ENCODE results near the gene SLC35G6.

The SLC35G6 gene

DNA sequence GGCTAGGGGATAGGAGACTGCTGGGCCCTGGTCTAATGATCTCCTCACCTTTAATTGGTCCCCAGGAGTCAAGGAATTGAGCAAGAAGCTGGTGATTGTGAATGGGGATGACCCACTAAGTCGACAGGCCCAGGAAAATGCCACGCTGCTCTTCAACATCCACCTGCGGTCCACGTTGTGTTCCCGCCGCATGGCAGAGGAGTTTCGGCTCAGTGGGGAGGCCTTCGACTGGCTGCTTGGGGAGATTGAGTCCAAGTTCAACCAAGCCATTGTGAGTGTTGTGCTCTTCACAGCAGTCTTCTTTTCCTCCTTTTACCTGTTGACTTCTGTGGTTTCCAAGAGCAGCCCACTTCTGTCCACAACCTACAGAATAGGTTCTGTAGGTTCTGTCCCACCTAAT is 22.3 kb downstream of the SLC35G6 start:
- H3K27ac ChIP-seq: no peak overlapping the region
- TF ChIP-seq, protein P1, sequence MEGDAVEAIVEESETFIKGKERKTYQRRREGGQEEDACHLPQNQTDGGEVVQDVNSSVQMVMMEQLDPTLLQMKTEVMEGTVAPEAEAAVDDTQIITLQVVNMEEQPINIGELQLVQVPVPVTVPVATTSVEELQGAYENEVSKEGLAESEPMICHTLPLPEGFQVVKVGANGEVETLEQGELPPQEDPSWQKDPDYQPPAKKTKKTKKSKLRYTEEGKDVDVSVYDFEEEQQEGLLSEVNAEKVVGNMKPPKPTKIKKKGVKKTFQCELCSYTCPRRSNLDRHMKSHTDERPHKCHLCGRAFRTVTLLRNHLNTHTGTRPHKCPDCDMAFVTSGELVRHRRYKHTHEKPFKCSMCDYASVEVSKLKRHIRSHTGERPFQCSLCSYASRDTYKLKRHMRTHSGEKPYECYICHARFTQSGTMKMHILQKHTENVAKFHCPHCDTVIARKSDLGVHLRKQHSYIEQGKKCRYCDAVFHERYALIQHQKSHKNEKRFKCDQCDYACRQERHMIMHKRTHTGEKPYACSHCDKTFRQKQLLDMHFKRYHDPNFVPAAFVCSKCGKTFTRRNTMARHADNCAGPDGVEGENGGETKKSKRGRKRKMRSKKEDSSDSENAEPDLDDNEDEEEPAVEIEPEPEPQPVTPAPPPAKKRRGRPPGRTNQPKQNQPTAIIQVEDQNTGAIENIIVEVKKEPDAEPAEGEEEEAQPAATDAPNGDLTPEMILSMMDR (conservative IDR thresholded peaks at IDR 0.05): no peak
- TF ChIP-seq ZFX (IDR thresholded peaks at IDR 0.05): no peak

DNA sequence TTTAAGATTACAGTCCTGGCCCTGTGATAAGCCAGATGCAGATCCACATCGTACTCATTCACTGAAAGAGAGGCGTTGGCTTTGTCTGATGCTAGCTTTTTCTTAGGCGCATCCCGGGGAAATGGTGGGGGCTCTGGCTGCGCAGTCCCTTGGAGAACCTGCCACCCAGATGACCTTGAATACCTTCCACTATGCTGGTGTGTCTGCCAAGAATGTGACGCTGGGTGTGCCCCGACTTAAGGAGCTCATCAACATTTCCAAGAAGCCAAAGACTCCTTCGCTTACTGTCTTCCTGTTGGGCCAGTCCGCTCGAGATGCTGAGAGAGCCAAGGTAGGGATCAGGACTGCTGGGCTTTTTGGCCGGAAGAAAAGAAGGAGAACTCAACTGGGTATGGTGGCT is 26.9 kb downstream of the SLC35G6 start:
- no peak overlapping the region for H3K27ac ChIP-seq
- no peak for TF ChIP-seq ZFX (IDR thresholded peaks at IDR 0.05)
- TF ChIP-seq, protein P1 (conservative IDR thresholded peaks at IDR 0.05): no peak

DNA sequence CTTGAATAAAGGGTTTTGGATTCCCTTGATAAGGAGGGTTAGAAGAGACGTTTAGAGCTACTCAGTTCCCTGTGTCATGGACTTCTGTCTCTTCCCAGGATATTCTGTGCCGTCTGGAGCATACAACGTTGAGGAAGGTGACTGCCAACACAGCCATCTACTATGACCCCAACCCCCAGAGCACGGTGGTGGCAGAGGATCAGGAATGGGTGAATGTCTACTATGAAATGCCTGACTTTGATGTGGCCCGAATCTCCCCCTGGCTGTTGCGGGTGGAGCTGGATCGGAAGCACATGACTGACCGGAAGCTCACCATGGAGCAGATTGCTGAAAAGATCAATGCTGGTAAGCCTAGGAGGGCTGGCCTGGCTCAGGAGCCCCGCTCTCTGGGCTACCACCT is 27.6 kb downstream of the SLC35G6 start:
- TF ChIP-seq, protein P1 (conservative IDR thresholded peaks at IDR 0.05): no peak
- no peak for TF ChIP-seq ZFX (IDR thresholded peaks at IDR 0.05)
- H3K27ac ChIP-seq: no peak overlapping the region

DNA sequence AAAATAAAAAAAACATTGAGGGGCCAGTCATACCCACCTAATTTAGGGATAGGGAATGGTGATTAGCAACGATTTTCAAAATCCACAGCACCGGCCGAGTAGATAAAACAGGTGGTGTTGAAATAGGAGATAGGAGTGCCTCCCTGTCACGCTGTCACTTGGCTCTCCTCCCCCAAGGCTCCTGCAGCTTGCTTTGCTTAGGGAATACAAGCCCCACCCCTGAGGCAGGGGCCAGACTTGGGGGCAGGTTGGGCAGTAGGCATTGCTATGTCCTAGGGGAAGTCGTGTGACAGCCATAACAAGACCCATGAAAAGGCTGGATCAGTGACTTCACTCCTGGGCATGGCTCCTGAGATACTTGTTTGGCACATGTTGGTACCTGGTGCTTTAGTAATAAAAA is 28.7 kb downstream of the SLC35G6 start:
- H3K27ac ChIP-seq: no peak overlapping the region
- TF ChIP-seq, protein P1 (conservative IDR thresholded peaks at IDR 0.05): no peak
- no peak for TF ChIP-seq ZFX (IDR thresholded peaks at IDR 0.05)

DNA sequence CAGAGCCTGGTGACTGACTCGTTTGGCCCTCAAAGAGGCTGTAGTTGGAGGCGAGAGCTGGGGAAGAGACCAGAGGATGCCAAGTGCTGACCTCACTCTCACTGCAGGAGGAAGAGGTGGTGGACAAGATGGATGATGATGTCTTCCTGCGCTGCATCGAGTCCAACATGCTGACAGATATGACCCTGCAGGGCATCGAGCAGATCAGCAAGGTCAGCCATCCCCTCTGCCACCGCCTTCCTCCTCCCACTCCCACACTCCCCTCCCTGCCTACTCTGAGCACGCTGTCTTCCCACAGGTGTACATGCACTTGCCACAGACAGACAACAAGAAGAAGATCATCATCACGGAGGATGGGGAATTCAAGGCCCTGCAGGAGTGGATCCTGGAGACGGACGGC is 29.9 kb downstream of the SLC35G6 start:
- no peak overlapping the region for H3K27ac ChIP-seq
- TF ChIP-seq, protein P1 (conservative IDR thresholded peaks at IDR 0.05): no peak
- no peak for TF ChIP-seq ZFX (IDR thresholded peaks at IDR 0.05)

DNA sequence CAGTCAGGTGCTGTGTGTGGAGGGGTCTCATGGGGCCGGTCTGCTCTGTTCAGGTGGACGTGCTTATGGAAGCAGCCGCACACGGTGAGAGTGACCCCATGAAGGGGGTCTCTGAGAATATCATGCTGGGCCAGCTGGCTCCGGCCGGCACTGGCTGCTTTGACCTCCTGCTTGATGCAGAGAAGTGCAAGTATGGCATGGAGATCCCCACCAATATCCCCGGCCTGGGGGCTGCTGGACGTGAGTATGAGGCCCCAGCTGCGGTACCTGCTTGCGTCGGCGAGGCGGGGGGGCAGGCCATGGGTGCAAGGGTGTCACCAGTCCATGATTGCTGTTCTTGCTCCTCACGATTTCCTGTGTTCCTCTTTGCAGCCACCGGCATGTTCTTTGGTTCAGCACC is 30.9 kb downstream of the SLC35G6 start:
- TF ChIP-seq, protein P1 (conservative IDR thresholded peaks at IDR 0.05): no peak
- no peak for TF ChIP-seq ZFX (IDR thresholded peaks at IDR 0.05)
- H3K27ac ChIP-seq: no peak overlapping the region

DNA sequence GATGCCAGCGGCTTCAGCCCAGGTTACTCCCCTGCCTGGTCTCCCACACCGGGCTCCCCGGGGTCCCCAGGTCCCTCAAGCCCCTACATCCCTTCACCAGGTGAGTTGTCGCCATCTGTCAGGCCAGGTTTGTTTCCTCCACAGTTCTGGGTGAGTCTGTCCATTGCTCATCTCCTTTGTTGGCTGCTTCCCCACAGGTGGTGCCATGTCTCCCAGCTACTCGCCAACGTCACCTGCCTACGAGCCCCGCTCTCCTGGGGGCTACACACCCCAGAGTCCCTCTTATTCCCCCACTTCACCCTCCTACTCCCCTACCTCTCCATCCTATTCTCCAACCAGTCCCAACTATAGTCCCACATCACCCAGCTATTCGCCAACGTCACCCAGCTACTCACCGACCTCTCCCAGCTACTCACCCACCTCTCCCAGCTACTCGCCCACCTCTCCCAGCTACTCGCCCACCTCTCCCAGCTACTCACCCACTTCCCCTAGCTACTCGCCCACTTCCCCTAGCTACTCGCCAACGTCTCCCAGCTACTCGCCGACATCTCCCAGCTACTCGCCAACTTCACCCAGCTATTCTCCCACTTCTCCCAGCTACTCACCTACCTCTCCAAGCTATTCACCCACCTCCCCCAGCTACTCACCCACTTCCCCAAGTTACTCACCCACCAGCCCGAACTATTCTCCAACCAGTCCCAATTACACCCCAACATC is 31.7 kb downstream of the SLC35G6 start:
- no peak for TF ChIP-seq ZFX (IDR thresholded peaks at IDR 0.05)
- no peak overlapping the region for H3K27ac ChIP-seq

DNA sequence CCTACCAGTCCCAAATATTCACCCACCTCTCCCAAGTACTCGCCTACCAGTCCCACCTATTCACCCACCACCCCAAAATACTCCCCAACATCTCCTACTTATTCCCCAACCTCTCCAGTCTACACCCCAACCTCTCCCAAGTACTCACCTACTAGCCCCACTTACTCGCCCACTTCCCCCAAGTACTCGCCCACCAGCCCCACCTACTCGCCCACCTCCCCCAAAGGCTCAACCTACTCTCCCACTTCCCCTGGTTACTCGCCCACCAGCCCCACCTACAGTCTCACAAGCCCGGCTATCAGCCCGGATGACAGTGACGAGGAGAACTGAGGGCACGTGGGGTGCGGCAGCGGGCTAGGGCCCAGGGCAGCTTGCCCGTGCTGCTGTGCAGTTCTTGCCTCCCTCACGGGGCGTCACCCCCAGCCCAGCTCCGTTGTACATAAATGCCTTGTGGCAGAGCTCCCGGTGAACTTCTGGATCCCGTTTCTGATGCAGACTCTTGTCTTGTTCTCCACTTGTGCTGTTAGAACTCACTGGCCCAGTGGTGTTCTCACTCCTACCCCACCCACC is 32.7 kb downstream of the SLC35G6 start:
- no peak overlapping the region for H3K27ac ChIP-seq
- TF ChIP-seq ZFX (IDR thresholded peaks at IDR 0.05): no peak
- TF ChIP-seq, protein P1 (conservative IDR thresholded peaks at IDR 0.05): no peak
